Activated CD8-positive, alpha-beta memory T cell treated with anti-CD3 and anti-CD28 coated beads for 4 hours (primary cell): ENCODE results near the gene PROCR.
"Not testable (repeated sequence)": the region's sequence is repeated elsewhere in the genome, so short reads cannot be mapped to it uniquely, and the experiment has no call there.

ENCODE experiments used
- DNase-seq, 2 donors: peaks; one replicate each; pipeline ENCODE4 v3.0.0-alpha.2; 2020; ENCODE audit warnings: low read depth in 2 of 2

PROCR gene

GRCh38 chr20:35165221-35166185 is 6.4 kb upstream of the PROCR start:
- DNase-seq = no peak

GRCh38 chr20:35166242-35166830 is 5.5 kb upstream of the PROCR start:
- no peak for DNase-seq

- DNase-seq = no peak
Measured at GRCh38 chr20:35167787-35168186, 4.1 kb upstream of the PROCR start.

GRCh38 chr20:35168701-35169409 is 3.0 kb upstream of the PROCR start:
- DNase-seq = not testable (repeated sequence)

- no peak for DNase-seq
Measured at GRCh38 chr20:35171438-35171752, 477 bp upstream of the PROCR start.

- no peak for DNase-seq
Measured at GRCh38 chr20:35172434-35172806, 548 bp downstream of the PROCR start.

GRCh38 chr20:35173576-35174192 is 1.8 kb downstream of the PROCR start:
- DNase-seq = no peak

- DNase-seq = no peak
Measured at GRCh38 chr20:35174458-35175216, 2.8 kb downstream of the PROCR start.

- no peak for DNase-seq
Measured at GRCh38 chr20:35176132-35176531, 4.3 kb downstream of the PROCR start.

GRCh38 chr20:35179292-35180212 is 7.7 kb downstream of the PROCR start:
- no peak for DNase-seq

- no peak for DNase-seq
Measured at GRCh38 chr20:35180266-35180665, 8.4 kb downstream of the PROCR start.

GRCh38 chr20:35181731-35182130 is 9.9 kb downstream of the PROCR start:
- DNase-seq = no peak

- not testable (repeated sequence) for DNase-seq
Measured at GRCh38 chr20:35186691-35187289, 14.9 kb downstream of the PROCR start.

- DNase-seq = no peak
Measured at GRCh38 chr20:35187584-35188190, 15.8 kb downstream of the PROCR start.

GRCh38 chr20:35189223-35189622 is 17.4 kb downstream of the PROCR start:
- DNase-seq = not testable (repeated sequence)

- DNase-seq = no peak
Measured at GRCh38 chr20:35190556-35190955, 18.7 kb downstream of the PROCR start.

GRCh38 chr20:35191419-35192117 is 19.7 kb downstream of the PROCR start:
- DNase-seq = no peak

- DNase-seq = no peak
Measured at GRCh38 chr20:35192118-35192872, 20.4 kb downstream of the PROCR start.
